GM12878 (cell line): ENCODE data around the gene RAD9A. TPM values are rescaled to one million over a fixed set of nuclear protein-coding genes. Genes with fewer than 3 reads are reported as not detected.
A peak's percentile ranks its signal among the peaks of the same experiment; 100 is the strongest.

Experiments
- ATAC-seq: fragments of 200-7000 bp; cut with Tn5 transposase; 3 replicates; pipeline ENCODE4 v1.9.1; 2020; ENCODE audit warnings: mild to moderate bottlenecking, moderate library complexity
- BruUV-seq: library from RNA; stranded (reverse); fragments of 400-500 nt; replicated peaks from 2 replicates; lab custom pipeline; 2021; lab: Mats Ljungman, UMichigan
- CTCF ChIA-PET: fragments of 300-600 bp; sonication (Branson Sonifier 250); formaldehyde crosslinking; extraction: SDS; loops from one replicate; lab custom pipeline; 2021; ENCODE audit warnings: inconsistent platforms; lab: Yijun Ruan, JAX
- POLR2A ChIA-PET: fragments of 350-600 bp; formaldehyde crosslinking; extraction: SDS; loops from one replicate; lab custom pipeline; 2021; ENCODE audit warnings: inconsistent platforms; lab: Charles Lee
- RAD21 ChIA-PET: fragments of 300-600 bp; sonication (Branson Sonifier 250); formaldehyde crosslinking; loops from one replicate; lab custom pipeline; 2023; ENCODE audit warnings: antibody characterized with exemption; ENCODE audit not compliant: unreplicated experiment; lab: Charles Lee
- SMC1A ChIA-PET: fragments of 300-600 bp; sonication (Branson Sonifier 250); formaldehyde crosslinking; loops from one replicate; lab custom pipeline; 2023; ENCODE audit not compliant: unreplicated experiment, uncharacterized antibody; lab: Charles Lee
- DNase-seq: peaks from one replicate; pipeline ENCODE4 v3.0.0-alpha.2; 2011; ENCODE audit warnings: low read depth, low spot score
- FAIRE-seq: peaks from 3 replicates; lab custom pipeline; 2011; peaks lifted over from hg19 to GRCh38; lab: Jason Lieb, UNC
- H2AFZ ChIP-seq: 2 replicates; pipeline ENCODE4 v1.6.0; 2011; ENCODE audit warnings: low read depth, low read length, control low read depth; ENCODE audit not compliant: control insufficient read depth
- H3K27ac ChIP-seq: 2 replicates; pipeline ENCODE4 v1.5.1; 2011; ENCODE audit warnings: control low read depth; ENCODE audit not compliant: control insufficient read depth, insufficient read depth
- H3K27me3 ChIP-seq, 2 experiments: replicated peaks in 1 of 2; 2 replicates each; pipeline versions ENCODE4 v1.6.0 to v1.6.1; 2011; ENCODE audit warnings: low read length in 1 of 2; ENCODE audit not compliant: control insufficient read depth in 2 of 2, insufficient read depth in 2 of 2
- H3K36me3 ChIP-seq, 2 experiments: 2 replicates each; pipeline ENCODE4 v1.5.1; 2011; ENCODE audit warnings: low read length in 1 of 2; ENCODE audit not compliant: control insufficient read depth in 2 of 2, insufficient read depth in 2 of 2
- H3K4me1 ChIP-seq: 2 replicates; pipeline ENCODE4 v1.6.1; 2011; ENCODE audit warnings: mild to moderate bottlenecking, low read length, moderate library complexity, mixed read lengths; ENCODE audit not compliant: control insufficient read depth, insufficient read depth
- H3K4me2 ChIP-seq: 2 replicates; pipeline ENCODE4 v1.6.0; 2011; ENCODE audit warnings: control low read depth; ENCODE audit not compliant: control insufficient read depth, insufficient read depth
- H3K4me3 ChIP-seq: fragments of 200-600 bp; sonication (generic); 2 replicates; pipeline ENCODE4 v1.5.1; 2016
- H3K79me2 ChIP-seq: 2 replicates; pipeline ENCODE4 v1.6.0; 2011; ENCODE audit warnings: low read length; ENCODE audit not compliant: control insufficient read depth, insufficient read depth
- H3K9ac ChIP-seq: 2 replicates; pipeline ENCODE4 v1.8.0; 2011; ENCODE audit warnings: low read length, control low read depth, mixed read lengths; ENCODE audit not compliant: control insufficient read depth, insufficient read depth
- H3K9me3 ChIP-seq: replicated peaks from 3 replicates; pipeline ENCODE4 v1.5.1; 2011; ENCODE audit warnings: mild to moderate bottlenecking, low read length; ENCODE audit not compliant: control insufficient read depth, insufficient read depth
- H4K20me1 ChIP-seq: 2 replicates; pipeline ENCODE4 v1.6.0; 2011; ENCODE audit not compliant: control insufficient read depth, insufficient read depth
- BRCA1 ChIP-seq: IDR thresholded peaks from 2 replicates; pipeline ENCODE4 v1.6.1; 2011; ENCODE audit warnings: low read depth, low read length, improper control_type of control experiment
- CHD4 ChIP-seq: fragments of 200-600 bp; sonication (generic); IDR thresholded peaks from 2 replicates; pipeline ENCODE4 v1.6.1; 2016; ENCODE audit warnings: mild to moderate bottlenecking
- FOXK2 ChIP-seq: fragments of 450-650 bp; IDR thresholded peaks from 2 replicates; pipeline ENCODE4 v1.6.1; 2017; ENCODE audit warnings: mild to moderate bottlenecking, moderate library complexity
- GABPA ChIP-seq: IDR thresholded peaks from 2 replicates; pipeline ENCODE4 v1.6.1; 2014; ENCODE audit warnings: antibody characterized with exemption, low read depth, mild to moderate bottlenecking, inconsistent platforms
- HSF1 ChIP-seq: fragments of 150-350 bp; IDR thresholded peaks from 2 replicates; pipeline ENCODE4 v1.6.1; 2014; ENCODE audit warnings: mild to moderate bottlenecking, low read depth, low read length
- MAX ChIP-seq: IDR thresholded peaks from 2 replicates; pipeline ENCODE4 v1.6.1; 2012; ENCODE audit warnings: low read depth, low read length, improper control_type of control experiment
- NKRF ChIP-seq: fragments of 450-650 bp; conservative IDR thresholded peaks from 2 replicates; pipeline ENCODE4 v1.6.1; 2017; ENCODE audit warnings: mild to moderate bottlenecking, moderate library complexity
- RBBP5 ChIP-seq: fragments of 200-600 bp; sonication (generic); conservative IDR thresholded peaks from 2 replicates; pipeline ENCODE4 v1.6.1; 2016
- SIX5 ChIP-seq: IDR thresholded peaks from 2 replicates; pipeline ENCODE4 v1.6.1; 2011; ENCODE audit warnings: mild to moderate bottlenecking, low read depth, low read length, moderate library complexity; ENCODE audit not compliant: severe bottlenecking
- SMARCA5 ChIP-seq: fragments of 450-650 bp; IDR thresholded peaks from 2 replicates; pipeline ENCODE4 v1.6.1; 2017; ENCODE audit warnings: mild to moderate bottlenecking
- STAT1 ChIP-seq: fragments of 450-650 bp; conservative IDR thresholded peaks from 2 replicates; pipeline ENCODE4 v1.6.1; 2014; ENCODE audit warnings: antibody characterized with exemption, mild to moderate bottlenecking
- ZBED1 ChIP-seq: IDR thresholded peaks from 2 replicates; pipeline ENCODE4 v1.6.1; 2016; ENCODE audit warnings: borderline replicate concordance
- ZNF384 ChIP-seq: IDR thresholded peaks from 2 replicates; pipeline ENCODE4 v1.6.1; 2012; ENCODE audit warnings: low read depth, mild to moderate bottlenecking, low read length, improper control_type of control experiment, borderline replicate concordance
- WGBS: methylation state at CpG from one replicate; pipeline ENCODE4 v1.1.6; 2016; ENCODE audit warnings: low lambda C conversion rate; ENCODE audit not compliant: insufficient replicate concordance, insufficient coverage; ENCODE audit errors: missing lambda C conversion rate; 5-methylcytosine and 5-hydroxymethylcytosine counted together
- in situ Hi-C: fragments of 300-500 bp; cut with MboI; formaldehyde crosslinking; loops from 9 replicates; pipeline ENCODE4 v1.14.3; 2018; ENCODE audit warnings: mixed read lengths
- intact Hi-C: fragments of 100-400 bp; cut with micrococcal nuclease; formaldehyde crosslinking; loops from one replicate; pipeline ENCODE4 v1.14.2; 2022; ENCODE audit not compliant: unreplicated experiment
- polyA plus RNA-seq, 11 experiments: library from polyadenylated mRNA; depleted of rRNA in 4 of 11; unstranded in 6 of 11; stranded (reverse) in 5 of 11; fragments of >200 nt; fragmentation: Nextera tagmentation in 4 of 11; fragmentation: Illumina TruSeq in 1 of 11; extraction: Ambion mirVana in 4 of 11; extraction: Trizol in 1 of 11; gene quantifications; 1 replicate in 1 of 11; 2 replicates in 10 of 11; pipeline versions ENCODE4 v1.2.1 to v1.2.3, GENCODE V29; 2011 to 2016; ENCODE audit warnings: inconsistent platforms in 2 of 11, missing spikeins in 2 of 11, low read depth in 1 of 11
- total RNA-seq, 4 experiments: library from RNA; depleted of rRNA in 3 of 4; stranded (reverse); fragments of >200 nt in 3 of 4; fragmentation: Illumina TruSeq in 1 of 4; extraction: Trizol in 1 of 4; gene quantifications; 2 replicates each; pipeline versions ENCODE4 v1.2.1 to v1.2.3, GENCODE V29; 2013 to 2021

RAD9A gene
- total and polyA plus RNA-seq, 10 of the 15 experiments (the other 5 are each of a cell fraction or from before 2014, with no cell fraction given), result 1.1 to 36.2 (median 19.8) TPM

DNA sequence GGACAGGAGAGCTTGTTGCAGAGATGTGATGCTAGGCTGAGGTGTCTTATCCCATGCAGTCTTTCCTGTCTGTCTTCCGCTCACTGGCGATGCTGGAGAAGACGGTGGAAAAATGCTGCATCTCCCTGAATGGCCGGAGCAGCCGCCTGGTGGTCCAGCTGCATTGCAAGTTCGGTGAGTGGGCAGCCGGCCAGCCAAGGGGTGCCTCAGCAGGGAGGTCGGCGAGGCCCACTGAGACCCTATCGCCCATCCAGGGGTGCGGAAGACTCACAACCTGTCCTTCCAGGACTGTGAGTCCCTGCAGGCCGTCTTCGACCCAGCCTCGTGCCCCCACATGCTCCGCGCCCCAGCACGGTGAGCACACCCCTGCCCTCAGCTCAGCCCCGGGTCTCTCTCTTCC, 1.7 kb downstream of the RAD9A start:
- ATAC-seq (no peak), DNase-seq (no peak)
- no peak for TF ChIP-seq MAX
- TF ChIP-seq RBBP5, result no peak
- no peak for TF ChIP-seq FOXK2
- TF ChIP-seq BRCA1, result no peak
- no peak for TF ChIP-seq ZBED1
- no peak for TF ChIP-seq GABPA
- TF ChIP-seq NKRF, result no peak
- TF ChIP-seq SMARCA5, result no peak
- no peak for TF ChIP-seq ZNF384
- TF ChIP-seq STAT1, result no peak
- TF ChIP-seq HSF1, result no peak
- TF ChIP-seq SIX5, result no peak
- no peak for TF ChIP-seq CHD4
- TF ChIP-seq, all 136 proteins: peak for 0
- Histone ChIP-seq H3K79me2 (peaks cover 24% of the 10 kb centered on the region), H3K4me1 (peaks cover 10% of the 10 kb centered on the region), H3K36me3 (peaks cover 13 to 14% of the 10 kb centered on the region in 2 experiments), H3K27me3 (no peaks in the 10 kb centered on the region), H2AFZ (no peak overlapping the region), H3K9ac (no peak overlapping the region), H4K20me1 (no peaks in the 10 kb centered on the region; the same call in 1 of the 2 replicates), H3K27ac (no peak overlapping the region), H3K4me2 (0 out of 2 replicates have a peak overlapping the region, but pooled peaks have one; percentile 1), H3K9me3 (no peaks in the 10 kb centered on the region), H3K4me3 (no peak overlapping the region)
- FAIRE-seq, result no peak
- POLR2A ChIA-PET, result interaction anchor here (1.1 to 2.8 kb wide), 3 partner anchors 9 to 93 kb away, joined by 4 to 48 read pairs (median 7); partner anchors contain the start of genes PPP1CA and TBC1D10C
- RAD21 ChIA-PET, result interaction anchor here (1.9 kb wide), 1 partner anchor 93 kb away, joined by 5 read pairs; no protein-coding TSS in a partner anchor
- BruUV-seq, result no TSS peak
- 89% methylated on average over 18 of the region's 18 CpGs for WGBS
- SMC1A ChIA-PET, result interaction anchor here (1.8 to 3.4 kb wide), 2 partner anchors 8 to 41 kb away, joined by 5 to 17 read pairs; partner anchors contain the start of gene PPP1CA
- intact Hi-C loops (no loop called here), in situ Hi-C loops (no loop called here)
- CTCF ChIA-PET, result interaction anchor here (1.8 kb wide), 1 partner anchor 44 kb away, joined by 3 read pairs; the partner anchor contains the start of gene PTPRCAP
